GM12878 (cell line): Measurements from ENCODE around the gene IGSF23. TPM values are rescaled to one million over a fixed set of nuclear protein-coding genes. Genes with fewer than 3 reads are reported as not detected.

ENCODE experiments used
- ATAC-seq: fragments of 200-7000 bp; cut with Tn5 transposase; 3 replicates; pipeline ENCODE4 v1.9.1; 2020; ENCODE audit warnings: mild to moderate bottlenecking, moderate library complexity
- BruUV-seq: library from RNA; stranded (reverse); fragments of 400-500 nt; replicated peaks from 2 replicates; lab custom pipeline; 2021; lab: Mats Ljungman, UMichigan
- CTCF ChIA-PET: fragments of 300-600 bp; sonication (Branson Sonifier 250); formaldehyde crosslinking; extraction: SDS; loops from one replicate; lab custom pipeline; 2021; ENCODE audit warnings: inconsistent platforms; lab: Yijun Ruan, JAX
- POLR2A ChIA-PET: fragments of 350-600 bp; formaldehyde crosslinking; extraction: SDS; loops from one replicate; lab custom pipeline; 2021; ENCODE audit warnings: inconsistent platforms; lab: Charles Lee
- RAD21 ChIA-PET: fragments of 300-600 bp; sonication (Branson Sonifier 250); formaldehyde crosslinking; loops from one replicate; lab custom pipeline; 2023; ENCODE audit warnings: antibody characterized with exemption; ENCODE audit not compliant: unreplicated experiment; lab: Charles Lee
- SMC1A ChIA-PET: fragments of 300-600 bp; sonication (Branson Sonifier 250); formaldehyde crosslinking; loops from one replicate; lab custom pipeline; 2023; ENCODE audit not compliant: unreplicated experiment, uncharacterized antibody; lab: Charles Lee
- DNase-seq: peaks from one replicate; pipeline ENCODE4 v3.0.0-alpha.2; 2011; ENCODE audit warnings: low read depth, low spot score
- FAIRE-seq: peaks from 3 replicates; lab custom pipeline; 2011; peaks lifted over from hg19 to GRCh38; lab: Jason Lieb, UNC
- H2AFZ ChIP-seq: 2 replicates; pipeline ENCODE4 v1.6.0; 2011; ENCODE audit warnings: low read depth, low read length, control low read depth; ENCODE audit not compliant: control insufficient read depth
- H3K27ac ChIP-seq: 2 replicates; pipeline ENCODE4 v1.5.1; 2011; ENCODE audit warnings: control low read depth; ENCODE audit not compliant: control insufficient read depth, insufficient read depth
- H3K27me3 ChIP-seq, 2 experiments: replicated peaks in 1 of 2; 2 replicates each; pipeline versions ENCODE4 v1.6.0 to v1.6.1; 2011; ENCODE audit warnings: low read length in 1 of 2; ENCODE audit not compliant: control insufficient read depth in 2 of 2, insufficient read depth in 2 of 2
- H3K36me3 ChIP-seq, 2 experiments: 2 replicates each; pipeline ENCODE4 v1.5.1; 2011; ENCODE audit warnings: low read length in 1 of 2; ENCODE audit not compliant: control insufficient read depth in 2 of 2, insufficient read depth in 2 of 2
- H3K4me1 ChIP-seq: 2 replicates; pipeline ENCODE4 v1.6.1; 2011; ENCODE audit warnings: mild to moderate bottlenecking, low read length, moderate library complexity, mixed read lengths; ENCODE audit not compliant: control insufficient read depth, insufficient read depth
- H3K4me2 ChIP-seq: 2 replicates; pipeline ENCODE4 v1.6.0; 2011; ENCODE audit warnings: control low read depth; ENCODE audit not compliant: control insufficient read depth, insufficient read depth
- H3K4me3 ChIP-seq: fragments of 200-600 bp; sonication (generic); 2 replicates; pipeline ENCODE4 v1.5.1; 2016
- H3K79me2 ChIP-seq: 2 replicates; pipeline ENCODE4 v1.6.0; 2011; ENCODE audit warnings: low read length; ENCODE audit not compliant: control insufficient read depth, insufficient read depth
- H3K9ac ChIP-seq: 2 replicates; pipeline ENCODE4 v1.8.0; 2011; ENCODE audit warnings: low read length, control low read depth, mixed read lengths; ENCODE audit not compliant: control insufficient read depth, insufficient read depth
- H3K9me3 ChIP-seq: replicated peaks from 3 replicates; pipeline ENCODE4 v1.5.1; 2011; ENCODE audit warnings: mild to moderate bottlenecking, low read length; ENCODE audit not compliant: control insufficient read depth, insufficient read depth
- H4K20me1 ChIP-seq: 2 replicates; pipeline ENCODE4 v1.6.0; 2011; ENCODE audit not compliant: control insufficient read depth, insufficient read depth
- BCL11A ChIP-seq: IDR thresholded peaks from 2 replicates; pipeline ENCODE4 v1.6.1; 2011; ENCODE audit warnings: low read depth, low read length
- BRCA1 ChIP-seq: IDR thresholded peaks from 2 replicates; pipeline ENCODE4 v1.6.1; 2011; ENCODE audit warnings: low read depth, low read length, improper control_type of control experiment
- CEBPZ ChIP-seq: fragments of 150-350 bp; IDR thresholded peaks from 2 replicates; pipeline ENCODE4 v1.6.1; 2016; ENCODE audit warnings: low read depth, low read length
- EED ChIP-seq: sonication (generic); IDR thresholded peaks from 2 replicates; pipeline ENCODE4 v1.6.1; 2016; ENCODE audit warnings: antibody characterized with exemption, low read depth
- GABPA ChIP-seq: IDR thresholded peaks from 2 replicates; pipeline ENCODE4 v1.6.1; 2014; ENCODE audit warnings: antibody characterized with exemption, low read depth, mild to moderate bottlenecking, inconsistent platforms
- MEF2A ChIP-seq: IDR thresholded peaks from 2 replicates; pipeline ENCODE4 v1.6.1; 2011; ENCODE audit warnings: low read depth, mild to moderate bottlenecking, low read length, moderate library complexity; ENCODE audit not compliant: insufficient read depth
- MTA2 ChIP-seq: fragments of 450-650 bp; IDR thresholded peaks from 2 replicates; pipeline ENCODE4 v1.6.1; 2016; ENCODE audit warnings: low read depth, mild to moderate bottlenecking, moderate library complexity
- MTA3 ChIP-seq: IDR thresholded peaks from 2 replicates; pipeline ENCODE4 v1.6.1; 2012; ENCODE audit warnings: low read length, inconsistent platforms, borderline replicate concordance
- NKRF ChIP-seq: fragments of 450-650 bp; conservative IDR thresholded peaks from 2 replicates; pipeline ENCODE4 v1.6.1; 2017; ENCODE audit warnings: mild to moderate bottlenecking, moderate library complexity
- PML ChIP-seq: IDR thresholded peaks from 2 replicates; pipeline ENCODE4 v1.6.1; 2012; ENCODE audit warnings: low read length, inconsistent platforms
- POLR2AphosphoS5 ChIP-seq: IDR thresholded peaks from 2 replicates; pipeline ENCODE4 v1.6.1; 2011; ENCODE audit warnings: mild to moderate bottlenecking, low read length, inconsistent platforms
- RAD51 ChIP-seq: fragments of 450-650 bp; IDR thresholded peaks from 2 replicates; pipeline ENCODE4 v1.6.1; 2016; ENCODE audit warnings: moderate library complexity, mild to moderate bottlenecking, inconsistent platforms
- SMC3 ChIP-seq: IDR thresholded peaks from 2 replicates; pipeline ENCODE4 v1.6.1; 2011; ENCODE audit warnings: low read length, improper control_type of control experiment, borderline replicate concordance
- SPI1 ChIP-seq: IDR thresholded peaks from 2 replicates; pipeline ENCODE4 v1.6.1; 2011; ENCODE audit warnings: low read depth, mild to moderate bottlenecking, low read length, moderate library complexity, borderline replicate concordance; ENCODE audit not compliant: insufficient read depth
- STAT1 ChIP-seq: fragments of 450-650 bp; conservative IDR thresholded peaks from 2 replicates; pipeline ENCODE4 v1.6.1; 2014; ENCODE audit warnings: antibody characterized with exemption, mild to moderate bottlenecking
- STAT3 ChIP-seq: IDR thresholded peaks from 2 replicates; pipeline ENCODE4 v1.6.1; 2011; ENCODE audit warnings: low read depth, low read length, improper control_type of control experiment
- TCF3 ChIP-seq: IDR thresholded peaks from 2 replicates; pipeline ENCODE4 v1.6.1; 2012; ENCODE audit warnings: low read depth, mild to moderate bottlenecking, low read length, borderline replicate concordance; ENCODE audit not compliant: insufficient read depth
- ZBED1 ChIP-seq: IDR thresholded peaks from 2 replicates; pipeline ENCODE4 v1.6.1; 2016; ENCODE audit warnings: borderline replicate concordance
- whole genome bisulfite sequencing: methylation state at CpG from one replicate; pipeline ENCODE4 v1.1.6; 2016; ENCODE audit warnings: low lambda C conversion rate; ENCODE audit not compliant: insufficient replicate concordance, insufficient coverage; ENCODE audit errors: missing lambda C conversion rate; 5-methylcytosine and 5-hydroxymethylcytosine counted together
- in situ Hi-C: fragments of 300-500 bp; cut with MboI; formaldehyde crosslinking; loops from 9 replicates; pipeline ENCODE4 v1.14.3; 2018; ENCODE audit warnings: mixed read lengths
- intact Hi-C: fragments of 100-400 bp; cut with micrococcal nuclease; formaldehyde crosslinking; loops from one replicate; pipeline ENCODE4 v1.14.2; 2022; ENCODE audit not compliant: unreplicated experiment
- polyA plus RNA-seq, 11 experiments: library from polyadenylated mRNA; depleted of rRNA in 4 of 11; unstranded in 6 of 11; stranded (reverse) in 5 of 11; fragments of >200 nt; fragmentation: Nextera tagmentation in 4 of 11; fragmentation: Illumina TruSeq in 1 of 11; extraction: Ambion mirVana in 4 of 11; extraction: Trizol in 1 of 11; gene quantifications; 1 replicate in 1 of 11; 2 replicates in 10 of 11; pipeline versions ENCODE4 v1.2.1 to v1.2.3, GENCODE V29; 2011 to 2016; ENCODE audit warnings: inconsistent platforms in 2 of 11, missing spikeins in 2 of 11, low read depth in 1 of 11
- total RNA-seq, 4 experiments: library from RNA; depleted of rRNA in 3 of 4; stranded (reverse); fragments of >200 nt in 3 of 4; fragmentation: Illumina TruSeq in 1 of 4; extraction: Trizol in 1 of 4; gene quantifications; 2 replicates each; pipeline versions ENCODE4 v1.2.1 to v1.2.3, GENCODE V29; 2013 to 2021

IGSF23 gene
- total and polyA plus RNA-seq, 10 of the 15 experiments (the other 5 are each of a cell fraction or from before 2014, with no cell fraction given) = not detected

- Histone ChIP-seq H3K9ac (no peak overlapping the region), H3K27me3 (peaks cover 0 to 2% of the 10 kb centered on the region in 2 experiments; a peak in 1 of 4 replicates), H3K4me1 (no peaks in the 10 kb centered on the region), H2AFZ (no peak overlapping the region), H3K36me3 (no peaks in the 10 kb centered on the region)
- no peak for FAIRE-seq
- no peak for DNase-seq
- in situ Hi-C loops = no loop called here
- ChIA-PET RAD21 (no interaction called here), CTCF (no interaction called here)
- no TSS peak for BruUV-seq
- no peak for TF ChIP-seq STAT1
- TF ChIP-seq EED = no peak
- no peak for TF ChIP-seq BCL11A
- no peak for TF ChIP-seq PML
- no peak for TF ChIP-seq POLR2AphosphoS5
- TF ChIP-seq RAD51 = no peak
- no peak for TF ChIP-seq GABPA
- no peak for TF ChIP-seq CEBPZ
- TF ChIP-seq NKRF = no peak
- no peak for TF ChIP-seq SMC3
- TF ChIP-seq MTA3 = no peak
- TF ChIP-seq ZBED1 = no peak
- TF ChIP-seq MTA2 = no peak
- no peak for TF ChIP-seq TCF3
- no peak for TF ChIP-seq STAT3
- no peak for TF ChIP-seq MEF2A
- no peak for TF ChIP-seq SPI1
- TF ChIP-seq BRCA1 = no peak
- TF ChIP-seq, all 136 proteins: peak for 0
- 71% methylated on average over 31 of the region's 31 CpGs for WGBS
- Histone ChIP-seq H3K79me2 (no peaks in the 10 kb centered on the region), H3K27ac (no peak overlapping the region), H3K4me2 (no peak overlapping the region), H3K9me3 (no peaks in the 10 kb centered on the region), H4K20me1 (no peaks in the 10 kb centered on the region), H3K4me3 (no peak overlapping the region)
- ATAC-seq = no peak
- intact Hi-C loops = no loop called here
- ChIA-PET POLR2A (no interaction called here), SMC1A (no interaction called here)
Observed at GRCh38 chr19:44647144-44647543, 33.8 kb downstream of the IGSF23 start.
